Breast epithelium (tissue), 4 donors: Measurements from ENCODE around the gene CKAP2. TPM values are rescaled to one million over a fixed set of nuclear protein-coding genes. Genes with fewer than 3 reads are reported as not detected.
"Not testable (repeated sequence)": the region's sequence is repeated elsewhere in the genome, so short reads cannot be mapped to it uniquely, and the experiment has no call there.

ENCODE experiments used
- DNase-seq, 2 donors: peaks; one replicate each; pipeline ENCODE4 v3.0.0-alpha.2; 2019; ENCODE audit warnings: low spot score in 2 of 2
- H3K27ac ChIP-seq, 2 donors: fragments of 200-600 bp; sonication (generic) in 1 of 2; one replicate each; pipeline ENCODE4 v1.5.1; 2016 to 2019; ENCODE audit warnings: mild to moderate bottlenecking in 1 of 2
- H3K27me3 ChIP-seq, 2 donors: fragments of 200-600 bp; sonication (generic) in 1 of 2; one replicate each; pipeline versions ENCODE4 v1.5.1 to v1.6.0; 2017 to 2019; ENCODE audit warnings: control low read depth in 1 of 2, mild to moderate bottlenecking in 1 of 2
- H3K36me3 ChIP-seq: fragments of 200-600 bp; one replicate; pipeline ENCODE4 v1.5.1; 2019
- H3K4me1 ChIP-seq, 2 donors: fragments of 200-600 bp; sonication (generic); one replicate each; pipeline ENCODE4 v1.5.1; 2016 to 2019; ENCODE audit warnings: control low read depth in 1 of 2
- H3K4me3 ChIP-seq, 3 donors: fragments of 200-600 bp; sonication (generic); 1 replicate in 2 of 3; 2 replicates in 1 of 3; pipeline ENCODE4 v1.5.1; 2016 to 2019; ENCODE audit warnings: mild to moderate bottlenecking in 3 of 3, moderate library complexity in 2 of 3
- H3K9me3 ChIP-seq, 2 donors: fragments of 200-600 bp; sonication (generic) in 1 of 2; one replicate each; pipeline ENCODE4 v1.5.1; 2016 to 2019; ENCODE audit warnings: control low read depth in 1 of 2
- POLR2A ChIP-seq: fragments of 450-650 bp; IDR thresholded peaks from one replicate; pipeline ENCODE4 v1.6.1; 2016; ENCODE audit warnings: antibody characterized with exemption, mild to moderate bottlenecking, moderate library complexity
- POLR2AphosphoS5 ChIP-seq, 3 donors: sonication (generic); formaldehyde crosslinking; IDR thresholded peaks; one replicate each; pipeline ENCODE4 v1.6.1; 2017; ENCODE audit warnings: antibody characterized with exemption in 3 of 3
- intact Hi-C: fragments of 100-400 bp; cut with DNase I; formaldehyde crosslinking; loops from one replicate; pipeline ENCODE4 v1.15.1; 2023; ENCODE audit warnings: low total_unique reads
- total RNA-seq, 3 donors: library from RNA; depleted of rRNA; stranded (reverse); fragments of >200 nt; gene quantifications; one replicate each; pipeline ENCODE4 v1.1.0, GENCODE V29; 2016
- TF ChIP-seq, protein P1 (sequence below), 3 donors: fragments of 450-650 bp; IDR thresholded peaks; one replicate each; pipeline ENCODE4 v1.5.1; 2016 to 2017; ENCODE audit warnings: antibody characterized with exemption in 3 of 3, mild to moderate bottlenecking in 3 of 3, moderate library complexity in 3 of 3

CKAP2 gene, protein sequence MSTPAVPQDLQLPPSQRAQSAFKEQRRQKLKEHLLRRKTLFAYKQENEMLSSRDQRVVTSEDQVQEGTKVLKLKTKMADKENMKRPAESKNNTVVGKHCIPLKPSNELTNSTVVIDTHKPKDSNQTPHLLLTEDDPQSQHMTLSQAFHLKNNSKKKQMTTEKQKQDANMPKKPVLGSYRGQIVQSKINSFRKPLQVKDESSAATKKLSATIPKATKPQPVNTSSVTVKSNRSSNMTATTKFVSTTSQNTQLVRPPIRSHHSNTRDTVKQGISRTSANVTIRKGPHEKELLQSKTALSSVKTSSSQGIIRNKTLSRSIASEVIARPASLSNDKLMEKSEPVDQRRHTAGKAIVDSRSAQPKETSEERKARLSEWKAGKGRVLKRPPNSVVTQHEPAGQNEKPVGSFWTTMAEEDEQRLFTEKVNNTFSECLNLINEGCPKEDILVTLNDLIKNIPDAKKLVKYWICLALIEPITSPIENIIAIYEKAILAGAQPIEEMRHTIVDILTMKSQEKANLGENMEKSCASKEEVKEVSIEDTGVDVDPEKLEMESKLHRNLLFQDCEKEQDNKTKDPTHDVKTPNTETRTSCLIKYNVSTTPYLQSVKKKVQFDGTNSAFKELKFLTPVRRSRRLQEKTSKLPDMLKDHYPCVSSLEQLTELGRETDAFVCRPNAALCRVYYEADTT
- 10 to 100 TPM in 1 of 3 donors, 1 to 10 TPM in 2; 6.9 to 11.0 (median 8.6) TPM for total RNA-seq

DNA sequence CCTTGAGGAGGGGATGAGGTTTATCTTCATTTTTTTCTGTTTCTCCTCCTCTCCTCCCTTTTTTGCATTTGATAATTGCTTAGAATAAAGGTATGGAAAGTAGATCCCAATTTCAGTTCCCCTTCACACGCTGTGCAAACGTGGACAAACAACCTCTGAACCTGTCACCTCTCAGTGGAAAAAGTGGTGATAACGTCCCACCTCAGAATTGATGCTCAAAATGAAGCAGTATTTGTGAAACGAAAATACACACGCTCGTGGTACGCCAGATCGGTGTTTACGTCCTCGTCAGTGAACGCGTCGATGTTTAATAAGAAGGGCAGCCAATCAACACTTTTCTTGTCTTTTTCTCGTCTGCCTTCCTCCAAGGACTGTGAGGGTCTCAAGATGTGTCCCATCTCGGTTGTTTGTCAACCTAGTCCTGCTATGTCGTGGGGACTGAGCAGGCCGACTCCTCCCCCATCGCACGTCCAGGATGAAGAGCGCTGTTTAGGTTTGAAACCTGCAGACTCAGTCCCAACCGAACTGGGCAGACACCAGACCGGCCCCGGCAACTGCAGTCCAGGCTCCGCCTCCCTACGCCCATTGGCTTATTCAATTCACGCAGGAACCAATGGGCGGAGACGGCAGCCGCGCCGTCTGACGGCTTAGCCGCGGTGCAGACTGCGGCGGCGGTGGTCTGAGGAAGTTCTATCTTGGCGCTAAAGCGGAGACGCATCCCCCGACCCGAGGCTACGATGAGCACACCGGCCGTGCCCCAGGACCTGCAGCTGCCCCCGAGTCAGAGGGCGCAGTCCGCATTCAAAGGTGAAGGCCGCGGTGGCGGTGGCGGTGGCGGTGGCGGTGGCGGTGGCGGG, at the start of gene CKAP2:
TSS of gene CKAP2 (plus strand) at position 659 of the 857 bp plus-strand sequence. CDS start at position 738, 79 bp downstream.
- Histone ChIP-seq H3K36me3 (no peaks in the 10 kb centered on the region), H3K27me3 (no peaks in the 10 kb centered on the region), H3K9me3 (no peaks in the 10 kb centered on the region), H3K27ac (peak within 1 kb of the TSS; percentile 76 to 92), H3K4me1 (no peaks in the 10 kb centered on the region), H3K4me3 (peak within 1 kb of the TSS; percentile 67 to 94 (median 79))
- peak; percentile 91 to 92 for DNase-seq
- peak; percentile 57 for TF ChIP-seq POLR2A
- TF ChIP-seq, protein P1, sequence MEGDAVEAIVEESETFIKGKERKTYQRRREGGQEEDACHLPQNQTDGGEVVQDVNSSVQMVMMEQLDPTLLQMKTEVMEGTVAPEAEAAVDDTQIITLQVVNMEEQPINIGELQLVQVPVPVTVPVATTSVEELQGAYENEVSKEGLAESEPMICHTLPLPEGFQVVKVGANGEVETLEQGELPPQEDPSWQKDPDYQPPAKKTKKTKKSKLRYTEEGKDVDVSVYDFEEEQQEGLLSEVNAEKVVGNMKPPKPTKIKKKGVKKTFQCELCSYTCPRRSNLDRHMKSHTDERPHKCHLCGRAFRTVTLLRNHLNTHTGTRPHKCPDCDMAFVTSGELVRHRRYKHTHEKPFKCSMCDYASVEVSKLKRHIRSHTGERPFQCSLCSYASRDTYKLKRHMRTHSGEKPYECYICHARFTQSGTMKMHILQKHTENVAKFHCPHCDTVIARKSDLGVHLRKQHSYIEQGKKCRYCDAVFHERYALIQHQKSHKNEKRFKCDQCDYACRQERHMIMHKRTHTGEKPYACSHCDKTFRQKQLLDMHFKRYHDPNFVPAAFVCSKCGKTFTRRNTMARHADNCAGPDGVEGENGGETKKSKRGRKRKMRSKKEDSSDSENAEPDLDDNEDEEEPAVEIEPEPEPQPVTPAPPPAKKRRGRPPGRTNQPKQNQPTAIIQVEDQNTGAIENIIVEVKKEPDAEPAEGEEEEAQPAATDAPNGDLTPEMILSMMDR (IDR thresholded peaks at IDR 0.05), result no peak
- TF ChIP-seq POLR2AphosphoS5 (IDR thresholded peaks at IDR 0.05), result peak; percentile 54 to 69 (median 59)
- intact Hi-C loops, result no loop called here

DNA sequence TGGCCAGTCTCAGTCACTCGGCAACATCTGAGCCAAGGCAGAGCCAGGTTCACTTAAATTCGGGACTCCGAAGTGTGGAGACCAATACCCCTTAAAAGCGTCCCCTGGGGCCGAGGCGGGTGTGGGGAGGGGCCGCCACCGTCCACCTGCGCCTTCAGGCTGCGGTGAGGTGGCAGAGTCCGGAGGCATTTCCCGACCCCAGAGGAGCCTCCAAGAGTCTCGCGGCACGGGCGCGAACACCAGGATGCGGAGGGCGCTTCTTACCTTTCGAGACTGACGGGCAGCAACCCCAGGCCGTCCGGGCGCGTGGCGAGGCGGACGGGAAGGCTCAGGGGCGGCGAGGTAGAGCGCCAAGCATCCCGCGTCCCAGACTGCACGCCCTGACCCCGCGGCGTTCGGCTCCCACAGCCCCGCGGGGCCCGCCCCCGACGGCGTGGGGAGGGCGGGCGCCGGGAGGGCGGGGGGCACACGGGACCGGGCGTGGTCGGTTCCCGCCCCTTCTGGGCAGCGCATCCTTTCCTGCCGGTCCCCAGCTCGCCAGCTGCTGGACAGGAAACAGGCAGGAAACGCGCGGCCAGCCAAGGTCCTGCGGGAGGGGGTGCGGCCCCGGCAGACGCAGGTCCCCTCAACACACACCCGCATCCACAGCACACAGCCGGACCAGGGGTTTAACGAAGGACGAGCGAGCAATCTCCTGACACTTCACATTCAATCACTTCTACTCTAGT, 49.3 kb upstream of the CKAP2 start, which contains the start of gene THSD1:
TSS of gene THSD1 (minus strand) at position 406 of the 728 bp plus-strand sequence. CDS start 3,572 bp downstream, outside the sequence.
- peak within 1 kb of the TSS; percentile 65 to 72 (median 66) for H3K4me3 ChIP-seq
- peak in 1 of 2 donors; percentile 39 for DNase-seq
- H3K4me1 ChIP-seq, result no peaks in the 10 kb centered on the region
- H3K36me3 ChIP-seq, result no peaks in the 10 kb centered on the region
- intact Hi-C loops, result no loop called here
- peak in 2 of 3 donors; percentile 28 to 41 for TF ChIP-seq POLR2AphosphoS5 (IDR thresholded peaks at IDR 0.05)
- TF ChIP-seq, protein P1 (IDR thresholded peaks at IDR 0.05), result no peak
- no peak for TF ChIP-seq POLR2A
- no peaks in the 10 kb centered on the region for H3K9me3 ChIP-seq
- peak within 1 kb of the TSS; percentile 62 to 72 for H3K27ac ChIP-seq
- no peaks in the 10 kb centered on the region for H3K27me3 ChIP-seq

DNA sequence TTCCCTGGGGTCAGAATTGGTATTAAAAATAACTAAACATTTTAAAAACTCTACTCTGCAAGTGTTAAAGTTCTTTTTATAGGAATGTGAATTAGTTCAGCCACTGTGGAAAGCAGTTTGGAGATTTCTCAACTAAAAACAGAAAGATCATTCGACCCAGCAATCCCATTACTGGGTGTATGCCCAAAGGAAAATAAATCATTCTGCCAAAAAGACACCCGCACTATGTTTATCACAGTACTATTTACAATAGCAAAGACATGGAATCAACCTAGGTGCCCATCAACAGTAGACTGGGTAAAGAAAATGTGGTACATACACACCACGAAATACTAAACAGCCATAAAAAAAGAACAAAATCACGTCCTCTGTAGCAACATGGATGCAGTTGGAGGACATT, 48.6 kb upstream of the CKAP2 start:
- H3K27ac ChIP-seq, result peak overlapping the region in 1 of 2 donors; percentile 72
- H3K36me3 ChIP-seq, result no peaks in the 10 kb centered on the region
- no peak for DNase-seq
- intact Hi-C loops, result no loop called here
- H3K4me3 ChIP-seq, result peak overlapping the region; percentile 65 to 72 (median 66)
- H3K9me3 ChIP-seq, result no peaks in the 10 kb centered on the region
- H3K27me3 ChIP-seq, result no peaks in the 10 kb centered on the region
- no peak for TF ChIP-seq POLR2AphosphoS5 (IDR thresholded peaks at IDR 0.05)
- TF ChIP-seq POLR2A, result no peak
- TF ChIP-seq, protein P1 (IDR thresholded peaks at IDR 0.05), result no peak
- H3K4me1 ChIP-seq, result no peaks in the 10 kb centered on the region

DNA sequence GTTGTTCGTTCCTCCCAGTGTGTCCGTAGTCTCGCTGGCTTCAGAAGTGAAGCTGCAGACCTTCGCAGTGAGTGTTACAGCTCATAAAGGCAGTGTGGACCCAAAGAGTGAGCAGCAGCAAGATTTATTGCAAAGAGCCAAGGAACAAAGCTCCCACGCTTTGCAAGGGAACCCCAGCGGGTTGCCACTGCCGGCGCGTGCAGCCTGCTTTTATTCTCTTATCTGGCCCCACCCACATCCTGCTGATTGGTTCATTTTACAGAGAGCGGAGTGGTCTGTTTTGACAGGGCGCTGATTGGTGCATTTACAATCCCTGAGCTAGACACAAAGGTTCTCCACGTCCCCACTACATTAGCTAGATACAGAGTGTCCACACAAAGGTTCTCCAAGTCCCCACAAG, 47.8 kb upstream of the CKAP2 start:
- H3K9me3 ChIP-seq, H3K36me3 ChIP-seq, H3K27ac ChIP-seq, H3K27me3 ChIP-seq, intact Hi-C loops, H3K4me3 ChIP-seq, DNase-seq, H3K4me1 ChIP-seq: not testable (repeated sequence)

DNA sequence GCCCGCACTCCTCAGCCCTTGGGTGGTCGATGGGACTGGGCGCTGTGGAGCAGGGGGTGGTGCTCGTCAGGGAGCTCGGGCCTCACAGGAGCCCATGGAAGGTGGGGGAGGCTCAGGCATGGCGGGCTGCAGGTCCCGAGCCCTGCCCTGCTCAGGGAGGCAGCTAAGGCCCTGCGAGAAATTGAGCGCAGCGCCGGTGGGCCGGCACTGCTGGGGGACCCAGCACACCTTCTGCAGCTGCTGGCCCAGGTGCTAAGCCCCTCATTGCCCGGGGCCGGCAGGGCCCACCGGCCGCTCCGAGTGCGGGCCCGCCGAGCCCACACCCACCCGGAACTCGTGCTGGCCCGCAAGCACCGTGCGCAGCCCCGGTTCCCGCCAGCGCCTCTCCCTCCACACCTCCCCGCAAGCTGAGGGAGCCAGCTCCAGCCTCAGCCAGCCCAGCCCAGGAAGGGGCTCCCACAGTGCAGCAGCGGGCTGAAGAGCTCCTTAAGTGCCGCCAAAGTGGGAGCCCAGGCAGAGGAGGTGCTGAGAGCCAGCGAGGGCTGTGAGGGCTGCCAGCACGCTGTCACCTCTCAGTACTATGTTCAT, 47.1 kb upstream of the CKAP2 start:
- DNase-seq, H3K27ac ChIP-seq, intact Hi-C loops, H3K4me1 ChIP-seq, H3K4me3 ChIP-seq, H3K36me3 ChIP-seq, H3K9me3 ChIP-seq, H3K27me3 ChIP-seq: not testable (repeated sequence)
